ENCODE data around the gene STAT3.

STAT3 gene

GRCh38 chr17:42289611-42290181 is 98.5 kb downstream of the STAT3 start:
- DNase-seq: peak; percentile 69

- peak; percentile 29 for DNase-seq
These were observed 99.2 kb downstream of the STAT3 start for GRCh38 chr17:42288803-42289610.

- DNase-seq: peak; percentile 88
These were observed 100.1 kb downstream of the STAT3 start, which contains the start of gene STAT5A for GRCh38 chr17:42287977-42288802. Gene STAT5A (plus strand): TSS chr17:42288498. CDS start chr17:42289412, 914 bp downstream.

GRCh38 chr17:42287305-42287976 is 100.8 kb downstream of the STAT3 start:
- peak; percentile 64 for DNase-seq

GRCh38 chr17:42286411-42287221 is 101.6 kb downstream of the STAT3 start:
- DNase-seq: peak; percentile 41

GRCh38 chr17:42285346-42286050 is 102.7 kb downstream of the STAT3 start:
- no peak for DNase-seq

- DNase-seq: no peak
These were observed 103.7 kb downstream of the STAT3 start for GRCh38 chr17:42284566-42284965.

- DNase-seq: no peak
These were observed 104.2 kb downstream of the STAT3 start for GRCh38 chr17:42284024-42284369.

GRCh38 chr17:42283241-42284023 is 104.8 kb downstream of the STAT3 start:
- DNase-seq: no peak

GRCh38 chr17:42282478-42283080 is 105.7 kb downstream of the STAT3 start:
- DNase-seq: no peak

- DNase-seq: no peak
These were observed 106.6 kb downstream of the STAT3 start for GRCh38 chr17:42281571-42282096.

- no peak for DNase-seq
These were observed 108.2 kb downstream of the STAT3 start for GRCh38 chr17:42279776-42280630.

- no peak for DNase-seq
These were observed 110.9 kb downstream of the STAT3 start for GRCh38 chr17:42277342-42277712.

GRCh38 chr17:42276609-42277341 is 111.5 kb downstream of the STAT3 start:
- DNase-seq: no peak

GRCh38 chr17:42276359-42276608 is 112.0 kb downstream of the STAT3 start, which contains the start of gene STAT5B:
Gene STAT5B (minus strand): TSS chr17:42276391. CDS start chr17:42232127, 44,264 bp downstream.
- peak; percentile 73 for DNase-seq

- no peak for DNase-seq
These were observed 112.5 kb downstream of the STAT3 start for GRCh38 chr17:42275527-42276358.

- DNase-seq: no peak
These were observed 113.3 kb downstream of the STAT3 start for GRCh38 chr17:42274812-42275526.
